NAMALWA (cell line): ENCODE data around the gene CHST7.

Experiments used
- DNase-seq: peaks from one replicate; pipeline ENCODE4 v3.0.0-alpha.2; 2015; ENCODE audit warnings: low spot score

Gene CHST7

GRCh38 chrX:46607916-46608315, 34.4 kb downstream of the CHST7 start:
- DNase-seq, result no peak

DNA sequence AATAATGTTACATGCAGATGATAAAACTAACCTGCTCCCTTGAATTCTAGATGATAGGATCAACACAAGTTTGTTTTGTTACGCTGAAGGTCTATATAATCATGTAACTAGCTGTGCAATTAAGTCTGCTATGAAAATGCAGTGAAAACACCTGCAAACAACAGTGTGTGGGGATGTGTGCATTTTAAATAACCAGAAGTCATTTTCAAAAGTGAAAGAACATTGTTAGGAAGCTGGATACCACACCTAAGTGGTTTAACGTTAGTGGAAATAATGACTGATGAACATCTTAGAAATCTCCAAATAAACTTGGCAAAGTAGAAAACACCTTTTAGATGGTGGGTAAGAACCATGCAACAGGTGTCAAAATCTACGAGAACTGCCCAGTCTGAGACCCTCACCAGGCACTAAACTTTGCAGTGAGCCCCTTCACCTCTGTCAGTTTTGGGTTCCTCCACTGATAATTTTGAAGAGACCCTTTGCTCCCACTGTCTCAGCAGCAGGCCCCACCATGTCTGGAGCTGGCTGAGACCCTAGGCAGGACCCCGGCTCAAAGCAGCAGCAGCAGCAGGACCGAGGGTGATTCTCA, 36.6 kb downstream of the CHST7 start:
- DNase-seq, result no peak

GRCh38 chrX:46611658-46612362, 38.2 kb downstream of the CHST7 start:
- no peak for DNase-seq

GRCh38 chrX:46617906-46618305, 44.3 kb downstream of the CHST7 start:
- no peak for DNase-seq

- DNase-seq, result no peak
These were observed 45.4 kb downstream of the CHST7 start for GRCh38 chrX:46618947-46619346.

DNA sequence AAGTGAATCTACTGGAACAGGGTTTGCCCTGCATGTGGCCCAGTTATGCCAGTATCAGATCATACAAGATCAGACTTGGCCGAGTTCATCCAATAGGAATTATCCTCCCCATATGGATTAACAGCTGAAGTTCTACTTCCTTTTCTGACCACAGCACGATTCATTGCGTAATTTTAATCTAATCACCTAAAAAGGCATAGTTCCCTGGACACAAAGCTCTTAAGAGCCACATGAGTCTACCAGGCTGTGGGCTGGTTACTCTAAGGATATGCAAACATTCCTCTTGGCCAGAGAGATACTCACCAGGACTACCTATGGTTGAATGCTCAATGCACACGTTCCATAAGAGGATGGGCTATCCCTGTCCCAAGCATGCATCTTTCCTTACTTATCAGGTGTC, 46.9 kb downstream of the CHST7 start:
- DNase-seq, result no peak

DNA sequence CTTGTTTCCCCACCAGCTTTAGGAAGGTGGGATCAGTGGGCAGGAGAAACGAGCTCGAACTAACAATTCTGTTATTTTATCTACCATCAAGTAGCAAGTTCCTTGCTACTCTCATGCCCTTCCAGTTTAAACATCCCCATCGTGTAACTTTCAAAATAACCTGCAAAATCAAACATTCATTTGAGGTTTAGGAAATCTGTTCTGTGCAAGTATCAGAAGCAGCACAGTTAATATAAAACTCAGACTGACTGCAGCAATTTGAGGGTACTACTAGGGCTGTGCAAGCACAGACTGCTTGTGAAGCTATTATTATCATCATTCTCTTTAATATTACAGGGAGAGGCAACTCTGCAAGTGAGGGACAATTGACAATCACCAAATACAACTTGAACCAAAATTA, 48.0 kb downstream of the CHST7 start:
- no peak for DNase-seq

DNA sequence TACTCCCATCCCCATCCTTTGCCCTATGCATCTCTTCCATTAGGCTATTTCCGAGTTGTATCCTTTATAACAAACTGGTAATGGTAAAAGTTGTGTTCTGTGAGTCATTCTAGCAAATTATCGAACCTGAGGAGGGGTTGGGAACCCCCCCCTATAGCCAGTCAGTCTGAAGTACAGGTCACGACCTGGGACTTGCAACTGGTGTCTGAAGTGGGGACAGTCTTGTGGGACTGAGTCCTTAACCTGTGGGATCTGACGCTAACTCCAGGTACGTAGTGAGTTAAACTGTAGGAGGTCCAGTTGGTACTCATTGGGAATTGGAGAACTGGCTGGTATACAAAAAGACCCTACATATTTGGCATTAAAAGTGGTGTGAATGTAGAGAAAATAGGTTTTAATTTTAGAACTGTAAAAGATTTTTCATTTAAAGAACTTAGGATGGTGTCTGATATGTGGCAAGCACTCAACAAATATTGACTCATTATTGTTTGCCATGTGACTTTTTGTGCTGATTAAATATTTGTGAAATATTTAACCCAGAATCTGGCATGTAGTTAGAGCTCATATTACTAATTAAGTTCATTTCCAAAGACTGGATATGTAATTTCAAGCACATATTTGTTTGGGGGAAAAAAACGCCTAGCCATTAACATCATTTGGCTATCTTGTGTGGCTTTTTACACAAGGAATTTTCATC, 50.7 kb downstream of the CHST7 start:
- no peak for DNase-seq

- no peak for DNase-seq
These were observed 53.0 kb downstream of the CHST7 start for GRCh38 chrX:46626566-46626965.

DNA sequence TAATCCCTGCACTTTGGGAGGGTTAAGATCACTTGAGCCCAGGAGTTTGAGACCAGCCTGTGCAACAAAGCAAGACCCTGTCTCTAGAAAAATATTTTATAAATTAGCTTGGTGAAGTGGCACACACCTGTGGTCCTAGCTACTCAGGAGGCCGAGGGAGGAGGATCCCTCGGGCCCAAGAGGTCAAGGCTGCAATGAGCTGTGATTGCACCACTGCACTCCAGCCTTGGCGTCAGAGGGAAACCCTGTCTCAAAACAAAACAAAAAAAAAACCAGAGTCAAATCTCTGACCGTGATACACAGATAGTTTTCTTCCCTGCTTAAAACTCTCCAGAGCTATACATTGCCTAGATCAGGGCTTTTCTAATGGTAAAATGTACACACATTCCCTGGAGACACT, 53.5 kb downstream of the CHST7 start:
- no peak for DNase-seq

- no peak for DNase-seq
These were observed 54.3 kb downstream of the CHST7 start for GRCh38 chrX:46627711-46628419.

DNA sequence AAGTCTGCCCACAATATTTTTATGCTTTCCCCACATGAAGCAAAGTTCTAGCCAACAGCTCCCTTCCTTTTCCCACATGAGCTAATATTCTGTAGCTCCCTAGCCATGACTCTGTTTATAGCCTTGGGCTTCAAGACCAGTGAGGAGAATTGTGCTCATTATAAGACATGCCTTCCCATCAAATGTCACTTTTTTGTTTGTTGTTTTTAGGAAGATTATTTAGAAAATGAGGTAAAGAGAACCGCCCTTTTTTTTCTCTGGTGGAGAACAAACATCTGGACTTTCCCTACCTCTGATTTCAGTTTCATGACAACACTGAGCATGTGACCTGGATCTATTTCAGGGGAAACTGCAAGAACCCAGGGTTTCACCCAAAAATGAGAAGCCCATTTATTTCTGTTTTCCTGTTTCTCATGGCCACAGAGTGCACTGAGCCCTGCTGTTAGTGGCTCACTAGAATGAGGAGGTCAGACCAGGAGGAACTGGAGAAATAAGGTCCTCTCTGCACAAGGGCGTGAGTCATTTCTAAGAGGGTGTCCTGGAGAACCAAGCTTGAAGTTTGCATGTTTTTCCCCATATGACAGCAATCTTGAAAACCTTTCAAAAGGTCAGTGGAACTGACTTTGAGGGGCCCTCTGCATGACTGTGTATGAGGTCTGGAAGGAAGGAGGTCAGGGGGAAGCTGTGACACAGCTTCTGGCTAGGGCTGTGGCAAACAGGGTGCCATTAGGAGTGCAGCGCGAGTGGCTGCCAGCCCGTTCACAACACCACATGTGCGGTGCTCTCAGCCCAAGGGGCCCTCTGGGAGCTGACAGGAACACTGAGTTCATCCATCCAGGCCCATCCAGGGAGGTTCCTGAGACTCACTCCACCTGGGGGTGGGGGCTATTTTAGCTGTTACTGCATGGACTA, 55.2 kb downstream of the CHST7 start:
- no peak for DNase-seq

DNA sequence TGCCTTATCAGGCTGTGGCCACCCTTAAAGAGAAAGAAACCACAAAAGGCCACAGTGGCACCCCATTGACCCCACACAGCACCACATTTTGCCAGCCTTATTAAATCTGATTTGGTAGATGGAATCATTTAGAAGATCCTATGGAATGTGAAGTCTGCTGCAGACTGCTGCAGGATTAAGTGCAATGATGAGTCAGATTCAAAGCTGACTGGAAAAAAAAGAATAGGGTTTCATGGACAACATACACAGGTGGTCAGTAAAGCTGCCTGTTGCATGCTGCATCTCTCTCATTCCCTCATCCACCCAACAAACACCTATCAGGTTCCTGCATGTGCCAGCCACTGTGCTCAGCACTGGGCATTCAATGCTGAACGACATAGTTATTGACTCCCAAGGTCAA, 56.6 kb downstream of the CHST7 start:
- no peak for DNase-seq

DNA sequence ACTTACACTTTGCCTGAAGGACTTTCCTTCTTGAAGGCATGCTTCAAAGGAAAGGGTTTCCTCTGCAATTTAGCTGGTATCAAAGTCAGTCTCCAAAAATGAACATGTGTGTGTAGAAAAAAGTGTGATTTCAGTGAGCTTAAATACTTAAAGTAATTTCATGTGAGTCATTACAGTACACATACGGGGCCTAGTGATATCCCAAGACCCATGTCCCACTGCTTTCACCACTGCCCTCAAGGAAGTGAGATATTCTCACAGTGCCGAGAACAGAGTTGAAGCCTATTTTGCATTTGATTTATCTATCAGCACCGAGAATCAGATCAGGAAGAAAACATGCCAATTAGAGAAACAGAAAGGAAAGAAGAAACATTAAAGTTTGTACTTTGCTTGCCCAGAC, 61.0 kb downstream of the CHST7 start:
- DNase-seq, result no peak

- no peak for DNase-seq
These were observed 61.6 kb downstream of the CHST7 start for GRCh38 chrX:46635186-46635585.

DNA sequence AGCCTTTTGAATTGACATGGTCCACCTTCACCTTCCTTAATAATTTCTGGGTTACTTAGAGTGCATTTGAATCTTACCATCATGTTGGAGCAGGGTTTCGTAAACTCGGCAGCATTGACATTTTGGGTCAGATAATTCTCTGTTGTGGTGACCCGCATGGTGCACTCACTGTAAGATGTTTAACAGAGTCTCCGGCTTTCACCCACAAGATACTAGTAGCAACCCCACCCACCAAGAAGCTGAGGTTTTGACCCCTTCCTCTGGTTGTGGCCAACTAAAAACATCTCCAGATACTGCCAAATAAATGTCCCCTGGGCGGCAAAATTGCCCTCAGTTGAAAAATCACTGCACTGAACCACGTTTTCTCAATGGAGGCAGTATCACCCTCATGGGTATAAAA, 62.7 kb downstream of the CHST7 start:
- DNase-seq, result no peak

GRCh38 chrX:46637938-46638337, 64.4 kb downstream of the CHST7 start:
- DNase-seq, result no peak

GRCh38 chrX:46642145-46642544, 68.6 kb downstream of the CHST7 start:
- peak; percentile 36 for DNase-seq

GRCh38 chrX:46643636-46644035, 70.1 kb downstream of the CHST7 start:
- DNase-seq, result no peak

GRCh38 chrX:46645614-46646013, 72.0 kb downstream of the CHST7 start:
- no peak for DNase-seq

DNA sequence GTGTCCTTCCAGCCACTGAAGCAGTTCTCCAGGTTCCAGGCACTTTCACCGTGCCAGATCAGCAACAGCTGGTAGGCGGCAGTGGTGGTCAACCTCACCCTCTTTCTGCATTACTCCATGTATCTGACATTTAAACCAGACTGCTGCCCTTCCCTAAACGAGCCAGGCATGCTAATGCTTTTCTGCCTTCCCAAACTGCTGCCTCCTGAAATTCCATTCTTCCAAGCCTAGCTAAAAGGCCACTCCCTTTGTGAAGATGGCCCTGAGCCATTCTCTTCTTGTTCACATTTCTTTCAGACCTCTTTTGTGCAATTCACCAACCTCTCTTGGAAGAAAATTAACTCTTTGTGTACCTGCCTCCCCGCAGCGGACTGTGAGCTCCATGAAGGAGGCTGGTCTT, 73.7 kb downstream of the CHST7 start:
- DNase-seq, result no peak
